OCI-LY3 (cell line): ENCODE data around the gene PRKAA1.

Source experiments
- H2AFZ ChIP-seq: fragments of 200-600, 300-600 bp; shearing (Covaris generic); 2 replicates; pipeline ENCODE4 v1.6.0; 2014; ENCODE audit warnings: antibody characterized with exemption, low read depth, low read length
- H3K27ac ChIP-seq: fragments of 200-600, 300-600 bp; sonication (generic); 2 replicates; pipeline ENCODE4 v1.5.1; 2014; ENCODE audit warnings: mild to moderate bottlenecking, low read length, moderate library complexity, mixed read lengths
- H3K27me3 ChIP-seq: fragments of 200-600, 300-600 bp; sonication (generic); 2 replicates; pipeline ENCODE4 v1.6.1; 2014; ENCODE audit warnings: low read depth, low read length, mixed read lengths
- H3K36me3 ChIP-seq: fragments of 200-600, 300-600 bp; sonication (generic); replicated peaks from 2 replicates; pipeline ENCODE3; 2014; ENCODE audit warnings: low read depth, low read length, mixed read lengths
- H3K4me1 ChIP-seq: fragments of 300-600, 200-600 bp; sonication (generic); 2 replicates; pipeline ENCODE4 v1.6.1; 2014; ENCODE audit warnings: low read length, mixed read lengths
- H3K4me2 ChIP-seq: fragments of 200-600, 300-600 bp; sonication (generic); 2 replicates; pipeline ENCODE4 v1.6.1; 2014; ENCODE audit warnings: low read length, mixed read lengths
- H3K4me3 ChIP-seq: fragments of 300-600, 200-600 bp; sonication (generic); 2 replicates; pipeline ENCODE4 v1.5.1; 2014; ENCODE audit warnings: antibody characterized with exemption, mild to moderate bottlenecking, low read length, moderate library complexity
- H3K79me2 ChIP-seq: fragments of 300-600, 200-600 bp; shearing (Covaris generic); 2 replicates; pipeline ENCODE4 v1.6.1; 2014; ENCODE audit warnings: mild to moderate bottlenecking, low read length, mixed read lengths
- H3K9ac ChIP-seq: fragments of 300-600, 200-600 bp; shearing (Covaris generic); 2 replicates; pipeline ENCODE4 v1.6.0; 2014; ENCODE audit warnings: mild to moderate bottlenecking, low read length, moderate library complexity
- H3K9me3 ChIP-seq: fragments of 200-600, 300-600 bp; shearing (Covaris generic); 2 replicates; pipeline ENCODE4 v1.6.1; 2014; ENCODE audit warnings: low read length, mixed read lengths; ENCODE audit not compliant: insufficient read depth
- H4K20me1 ChIP-seq: fragments of 200-600, 300-600 bp; sonication (generic); 2 replicates; pipeline ENCODE4 v1.6.1; 2016; ENCODE audit warnings: low read length, mixed read lengths; ENCODE audit not compliant: insufficient read depth
- EZH2phosphoT487 ChIP-seq: fragments of 200-600 bp; shearing (Covaris generic); IDR thresholded peaks from 2 replicates; pipeline ENCODE4 v1.6.1; 2018; ENCODE audit warnings: antibody characterized with exemption, mixed run types, low read depth
- TF ChIP-seq, protein P1 (sequence below): fragments of 200-600, 300-600 bp; sonication (generic); IDR thresholded peaks from 2 replicates; pipeline ENCODE4 v1.5.1; 2014; ENCODE audit warnings: antibody characterized with exemption, low read length, low read depth

Gene PRKAA1

DNA sequence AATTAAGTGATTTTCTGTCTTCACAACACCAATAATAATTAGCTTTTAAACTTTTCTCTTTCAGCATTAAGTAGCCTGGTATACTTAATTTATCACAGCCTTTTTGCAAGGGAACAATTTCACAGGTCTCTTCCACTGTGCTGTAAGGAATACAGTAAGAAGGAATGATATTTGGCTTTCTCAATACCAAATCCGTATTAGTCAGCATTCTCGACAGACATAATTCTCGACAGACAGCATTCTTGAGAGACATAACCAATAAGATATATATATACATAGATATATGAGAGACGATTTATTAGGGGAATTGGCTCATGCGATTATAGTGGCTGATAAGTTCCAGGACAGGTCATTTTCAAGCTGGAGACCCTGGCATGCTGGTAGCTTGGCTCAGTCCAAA lies 18.0 kb downstream of the PRKAA1 start:
- peaks cover 8% of the 10 kb centered on the region for H3K36me3 ChIP-seq
- peaks cover 13% of the 10 kb centered on the region for H4K20me1 ChIP-seq

GRCh38 chr5:40779561-40779960 lies 18.6 kb downstream of the PRKAA1 start:
- Histone ChIP-seq H3K79me2 (peaks cover 58% of the 10 kb centered on the region), H3K9ac (no peak overlapping the region), H3K27me3 (no peaks in the 10 kb centered on the region), H3K27ac (no peak overlapping the region), H4K20me1 (peaks cover 10% of the 10 kb centered on the region), H3K4me3 (no peak overlapping the region), H3K4me2 (no peak overlapping the region), H3K36me3 (peaks cover 8% of the 10 kb centered on the region), H3K4me1 (peaks cover 10% of the 10 kb centered on the region; the same call in 1 of the 2 replicates), H3K9me3 (no peaks in the 10 kb centered on the region), H2AFZ (no peak overlapping the region)
- TF ChIP-seq EZH2phosphoT487, result no peak
- TF ChIP-seq, protein P1, sequence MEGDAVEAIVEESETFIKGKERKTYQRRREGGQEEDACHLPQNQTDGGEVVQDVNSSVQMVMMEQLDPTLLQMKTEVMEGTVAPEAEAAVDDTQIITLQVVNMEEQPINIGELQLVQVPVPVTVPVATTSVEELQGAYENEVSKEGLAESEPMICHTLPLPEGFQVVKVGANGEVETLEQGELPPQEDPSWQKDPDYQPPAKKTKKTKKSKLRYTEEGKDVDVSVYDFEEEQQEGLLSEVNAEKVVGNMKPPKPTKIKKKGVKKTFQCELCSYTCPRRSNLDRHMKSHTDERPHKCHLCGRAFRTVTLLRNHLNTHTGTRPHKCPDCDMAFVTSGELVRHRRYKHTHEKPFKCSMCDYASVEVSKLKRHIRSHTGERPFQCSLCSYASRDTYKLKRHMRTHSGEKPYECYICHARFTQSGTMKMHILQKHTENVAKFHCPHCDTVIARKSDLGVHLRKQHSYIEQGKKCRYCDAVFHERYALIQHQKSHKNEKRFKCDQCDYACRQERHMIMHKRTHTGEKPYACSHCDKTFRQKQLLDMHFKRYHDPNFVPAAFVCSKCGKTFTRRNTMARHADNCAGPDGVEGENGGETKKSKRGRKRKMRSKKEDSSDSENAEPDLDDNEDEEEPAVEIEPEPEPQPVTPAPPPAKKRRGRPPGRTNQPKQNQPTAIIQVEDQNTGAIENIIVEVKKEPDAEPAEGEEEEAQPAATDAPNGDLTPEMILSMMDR, result no peak

More for the DNA sequence above, 18.0 kb downstream of the PRKAA1 start:
- Histone ChIP-seq H3K4me1 (peaks cover 10% of the 10 kb centered on the region; the same call in 1 of the 2 replicates), H3K27ac (no peak overlapping the region), H3K4me2 (no peak overlapping the region), H3K79me2 (peaks cover 63% of the 10 kb centered on the region), H3K9me3 (no peaks in the 10 kb centered on the region), H3K4me3 (no peak overlapping the region), H3K27me3 (no peaks in the 10 kb centered on the region), H2AFZ (no peak overlapping the region), H3K9ac (no peak overlapping the region)
- TF ChIP-seq EZH2phosphoT487, result no peak
- TF ChIP-seq, protein P1, result no peak

DNA sequence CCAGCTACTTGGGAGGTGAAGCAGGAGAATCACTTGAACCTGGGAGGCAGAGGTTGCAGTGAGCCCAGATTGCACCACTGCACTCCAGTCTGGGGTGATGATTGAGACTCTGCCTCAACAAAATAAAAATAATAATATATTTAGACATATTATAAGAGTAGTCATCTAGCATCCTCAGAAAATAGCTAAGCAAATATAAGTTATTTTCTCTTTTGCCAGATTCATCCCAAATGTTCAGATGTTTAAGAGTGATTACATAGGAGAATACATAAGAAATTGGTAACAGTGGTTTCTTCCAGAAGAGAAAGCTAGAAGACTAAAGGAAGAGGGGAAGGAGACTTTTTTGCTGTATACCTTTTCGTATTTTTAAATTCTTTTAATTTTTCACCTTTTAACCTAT lies 20.0 kb downstream of the PRKAA1 start:
- H3K4me2 ChIP-seq, result no peak overlapping the region
- H3K9ac ChIP-seq, result no peak overlapping the region
- no peak overlapping the region for H2AFZ ChIP-seq
- no peak overlapping the region for H3K4me3 ChIP-seq
- no peaks in the 10 kb centered on the region for H3K27me3 ChIP-seq
- H3K9me3 ChIP-seq, result no peaks in the 10 kb centered on the region
- peaks cover 10% of the 10 kb centered on the region for H4K20me1 ChIP-seq
- H3K36me3 ChIP-seq, result peaks cover 11% of the 10 kb centered on the region
- peaks cover 44% of the 10 kb centered on the region for H3K79me2 ChIP-seq
- H3K27ac ChIP-seq, result no peak overlapping the region
- TF ChIP-seq EZH2phosphoT487, result no peak
- TF ChIP-seq, protein P1, result no peak
- H3K4me1 ChIP-seq, result peaks cover 10% of the 10 kb centered on the region; the same call in 1 of the 2 replicates

- no peak overlapping the region for H3K4me3 ChIP-seq
- H3K4me2 ChIP-seq, result no peak overlapping the region
- no peaks in the 10 kb centered on the region for H3K27me3 ChIP-seq
- peaks cover 13% of the 10 kb centered on the region for H3K36me3 ChIP-seq
- no peaks in the 10 kb centered on the region for H3K9me3 ChIP-seq
- peaks cover 10% of the 10 kb centered on the region; the same call in 1 of the 2 replicates for H3K4me1 ChIP-seq
- peaks cover 30% of the 10 kb centered on the region for H3K79me2 ChIP-seq
- H3K9ac ChIP-seq, result no peak overlapping the region
- TF ChIP-seq, protein P1, result no peak
- no peak for TF ChIP-seq EZH2phosphoT487
- peaks cover 10% of the 10 kb centered on the region; the same call in 1 of the 2 replicates for H4K20me1 ChIP-seq
- no peak overlapping the region for H2AFZ ChIP-seq
- no peak overlapping the region for H3K27ac ChIP-seq
Measured at GRCh38 chr5:40776658-40776977, 21.6 kb downstream of the PRKAA1 start.
